Dermis blood vessel endothelial cell (primary cell): ENCODE measurements around the gene SYN1. TPM values are rescaled to one million over a fixed set of nuclear protein-coding genes. Genes with fewer than 3 reads are reported as not detected.
A peak's percentile ranks its signal among the peaks of the same experiment; 100 is the strongest.

Source experiments
- DNase-seq: peaks from one replicate; pipeline ENCODE4 v3.0.0; 2010
- total RNA-seq: library from RNA; depleted of rRNA; stranded (reverse); fragments of >200 nt; gene quantifications from 2 replicates; pipeline ENCODE4 v1.2.3, GENCODE V29; 2014

SYN1 gene
- total RNA-seq, 1 donor from 2014 or later: not detected

DNA sequence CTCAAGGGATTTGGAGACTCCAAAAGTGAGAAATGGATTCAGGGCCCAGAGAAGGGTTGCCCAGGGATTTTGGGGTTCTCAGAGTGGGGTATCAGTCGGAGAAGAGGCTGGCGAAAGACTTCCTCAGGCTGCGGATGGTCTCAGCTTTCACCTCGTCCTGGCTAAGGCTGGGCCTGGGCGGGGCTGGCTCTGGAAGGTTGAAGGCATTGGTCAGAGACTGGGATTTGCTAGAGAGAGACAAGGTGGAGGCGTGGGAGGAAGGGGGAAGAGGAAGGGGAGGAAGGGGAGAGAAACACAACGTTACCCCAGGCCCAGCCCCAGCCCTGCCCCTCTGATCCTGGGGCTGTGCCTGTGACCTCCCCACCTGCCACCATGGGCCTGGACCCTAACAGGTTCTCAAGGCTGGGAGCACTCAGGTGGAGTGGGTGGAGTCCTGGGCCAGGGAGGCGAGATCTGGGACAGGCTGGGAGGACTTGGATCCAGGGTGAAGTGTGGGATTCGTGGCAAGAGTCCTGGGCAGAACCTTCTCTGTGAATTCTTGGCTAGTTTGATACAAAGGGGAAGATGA, 46.8 kb downstream of the SYN1 start:
- DNase-seq: no peak

DNA sequence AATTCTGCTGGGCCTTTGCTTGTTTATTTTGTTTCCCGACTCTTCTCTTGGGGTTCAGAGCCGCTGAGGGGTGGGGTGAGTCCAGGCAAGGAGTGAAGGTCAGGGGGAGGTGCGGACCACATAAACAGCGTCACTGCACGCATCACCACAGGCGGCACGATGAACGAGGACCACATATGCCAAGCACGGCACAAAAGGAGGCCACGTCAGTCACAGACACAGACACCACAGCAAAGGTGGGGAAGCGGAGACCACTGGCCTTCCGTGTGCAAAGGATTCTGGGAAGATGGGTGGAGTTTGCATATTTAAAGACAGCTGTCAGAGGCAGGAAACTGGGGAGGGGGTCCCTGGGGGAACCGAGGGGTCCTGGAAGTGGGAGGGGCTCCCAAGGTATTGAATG, 47.8 kb downstream of the SYN1 start:
- DNase-seq: no peak

DNA sequence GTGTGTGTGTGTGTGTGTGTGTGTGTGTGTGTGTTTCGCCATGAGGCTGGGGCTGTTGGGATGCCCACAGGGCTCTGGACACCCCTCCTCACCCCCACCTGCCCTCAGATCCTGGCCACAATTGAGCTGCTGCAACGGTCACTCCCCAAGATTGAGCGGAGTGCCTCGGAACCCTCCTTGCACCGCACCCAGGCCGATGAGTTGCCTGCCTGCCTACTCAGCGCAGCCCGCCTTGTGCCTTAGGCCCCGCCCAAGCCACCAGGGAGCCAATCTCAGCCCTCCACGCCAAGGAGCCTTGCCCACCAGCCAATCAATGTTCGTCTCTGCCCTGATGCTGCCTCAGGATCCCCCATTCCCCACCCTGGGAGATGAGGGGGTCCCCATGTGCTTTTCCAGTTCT, 48.4 kb downstream of the SYN1 start:
- no peak for DNase-seq

DNA sequence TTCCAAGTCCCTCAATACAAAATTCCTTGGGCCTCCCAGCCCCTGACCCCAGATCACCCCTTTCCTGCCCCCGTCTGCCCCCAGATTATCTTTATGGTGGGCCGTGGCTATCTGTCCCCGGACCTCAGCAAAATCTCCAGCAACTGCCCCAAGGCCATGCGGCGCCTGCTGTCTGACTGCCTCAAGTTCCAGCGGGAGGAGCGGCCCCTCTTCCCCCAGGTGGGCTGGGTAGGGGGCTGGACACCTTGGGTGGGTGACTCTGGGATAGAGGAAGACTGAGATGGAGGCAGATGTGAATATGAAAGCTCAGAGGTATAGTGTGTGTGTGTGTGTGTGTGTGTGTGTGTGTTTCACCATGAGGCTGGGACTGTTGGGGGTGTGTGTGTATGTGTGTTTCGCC, 48.9 kb downstream of the SYN1 start:
- DNase-seq: no peak

DNA sequence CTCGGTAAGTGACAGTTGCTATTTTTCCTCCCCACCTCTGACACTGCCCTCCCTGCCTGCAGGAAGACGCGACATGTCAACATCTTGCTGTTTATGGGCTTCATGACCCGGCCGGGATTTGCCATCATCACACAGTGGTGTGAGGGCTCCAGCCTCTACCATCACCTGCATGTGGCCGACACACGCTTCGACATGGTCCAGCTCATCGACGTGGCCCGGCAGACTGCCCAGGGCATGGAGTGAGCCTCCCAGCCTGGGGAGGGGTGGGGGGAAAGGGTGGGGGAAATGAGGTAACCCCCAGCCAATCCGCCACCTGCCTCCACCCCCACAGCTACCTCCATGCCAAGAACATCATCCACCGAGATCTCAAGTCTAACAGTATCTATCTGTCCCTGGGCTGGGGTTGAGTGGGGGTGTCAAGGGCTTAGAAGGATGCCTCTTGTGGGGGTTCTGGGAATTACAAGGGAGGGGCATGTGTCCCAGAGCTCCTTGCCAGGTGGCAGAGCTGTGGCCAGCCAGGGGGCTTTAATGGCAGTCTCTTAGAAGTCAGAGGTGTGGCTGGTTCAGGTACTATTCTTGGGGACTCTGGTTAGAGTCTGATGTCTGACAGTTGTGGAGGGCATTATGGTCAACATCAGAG, 50.9 kb downstream of the SYN1 start:
- DNase-seq: peak; percentile 47

DNA sequence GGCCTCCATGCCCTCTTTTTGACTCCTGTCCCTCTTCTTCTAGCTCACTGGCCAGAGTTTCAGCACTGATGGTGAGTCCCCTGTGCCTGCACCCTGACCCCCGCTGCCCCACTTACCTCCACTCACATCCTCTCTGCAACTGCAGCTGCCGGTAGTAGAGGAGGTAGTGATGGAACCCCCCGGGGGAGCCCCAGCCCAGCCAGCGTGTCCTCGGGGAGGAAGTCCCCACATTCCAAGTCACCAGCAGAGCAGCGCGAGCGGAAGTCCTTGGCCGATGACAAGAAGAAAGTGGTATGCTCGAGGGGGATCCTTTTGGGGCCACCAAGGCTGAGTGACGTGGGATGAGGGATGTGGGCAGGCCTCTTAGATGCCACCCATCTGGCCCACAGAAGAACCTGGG, 52.8 kb downstream of the SYN1 start:
- DNase-seq: no peak

DNA sequence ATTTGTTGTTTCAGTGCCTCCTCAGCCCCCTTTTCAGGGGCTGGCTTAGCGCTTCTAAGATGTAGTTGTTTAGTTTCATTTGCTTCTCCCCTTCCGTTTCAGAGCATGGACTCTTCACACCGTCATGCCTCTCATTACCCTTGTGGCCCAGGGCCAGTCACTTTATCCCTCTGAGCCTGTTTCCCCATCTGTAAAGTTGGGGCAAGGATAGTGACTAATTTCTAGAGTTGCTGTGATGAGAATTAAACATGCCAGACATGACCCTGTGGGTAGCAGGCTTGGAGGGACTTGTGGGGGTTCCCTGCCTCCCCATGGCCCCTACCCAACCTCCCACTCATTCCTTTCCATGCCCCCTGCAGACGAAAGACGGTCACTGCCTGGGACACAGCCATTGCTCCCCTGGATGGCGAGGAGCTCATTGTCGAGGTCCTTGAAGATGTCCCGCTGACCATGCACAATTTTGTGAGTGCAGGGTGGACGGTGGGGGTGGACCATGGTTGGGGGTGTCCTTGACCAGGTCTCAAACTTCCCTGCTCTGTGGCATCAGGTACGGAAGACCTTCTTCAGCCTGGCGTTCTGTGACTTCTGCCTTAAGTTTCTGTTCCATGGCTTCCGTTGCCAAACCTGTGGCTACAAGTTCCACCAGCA, 55.1 kb downstream of the SYN1 start:
- no peak for DNase-seq

DNA sequence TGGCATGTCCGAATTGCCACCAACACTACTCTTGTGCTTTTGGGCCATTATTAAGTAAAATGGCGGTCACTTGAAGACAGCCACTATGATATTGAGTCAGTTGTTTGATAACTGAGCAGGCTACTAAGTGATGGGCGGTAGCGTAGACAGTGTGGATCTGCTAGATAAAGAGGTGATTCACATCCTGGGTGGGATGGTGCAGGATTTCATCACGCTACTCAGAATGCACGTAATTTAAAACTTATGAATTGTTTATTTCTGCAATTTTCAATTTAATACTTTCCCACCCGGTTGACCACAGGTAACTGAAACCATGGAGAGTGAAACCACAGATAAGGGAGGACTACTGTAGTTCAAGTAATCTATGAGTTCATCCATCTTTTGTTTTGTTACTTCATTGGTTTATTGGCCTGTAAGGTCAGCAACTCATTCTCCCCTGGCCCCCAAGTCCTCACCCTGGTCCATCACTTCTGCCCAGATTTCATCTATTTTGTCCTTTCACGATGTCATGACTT, 55.8 kb downstream of the SYN1 start:
- DNase-seq: no peak

DNA sequence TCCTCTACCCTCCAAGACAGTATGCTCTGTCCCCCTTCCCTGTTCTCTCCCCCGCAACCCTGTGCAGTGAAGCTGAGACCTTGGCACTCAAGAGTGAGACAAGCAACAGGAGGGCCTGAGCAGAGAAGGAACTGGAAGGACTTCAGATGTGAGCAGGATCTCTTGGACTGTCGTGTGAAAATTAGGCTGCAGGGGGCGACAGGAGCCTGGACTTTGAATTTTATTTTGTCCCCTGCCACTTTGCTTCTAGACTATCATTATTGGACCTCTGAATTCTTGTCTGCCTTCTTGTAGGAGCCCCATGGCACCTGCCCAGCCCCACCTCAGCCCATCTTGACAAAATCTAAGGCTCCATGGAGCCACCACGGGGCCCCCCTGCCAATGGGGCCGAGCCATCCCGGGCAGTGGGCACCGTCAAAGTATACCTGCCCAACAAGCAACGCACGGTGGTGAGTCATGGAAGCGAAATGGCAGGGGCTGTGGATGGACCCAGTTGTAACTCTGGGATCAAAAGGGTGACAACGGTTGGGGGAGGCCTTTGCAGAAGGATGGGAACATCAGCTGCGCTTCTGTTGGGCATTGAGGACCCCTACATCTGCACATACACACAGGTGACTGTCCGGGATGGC, 56.9 kb downstream of the SYN1 start:
- DNase-seq: peak; percentile 65

DNA sequence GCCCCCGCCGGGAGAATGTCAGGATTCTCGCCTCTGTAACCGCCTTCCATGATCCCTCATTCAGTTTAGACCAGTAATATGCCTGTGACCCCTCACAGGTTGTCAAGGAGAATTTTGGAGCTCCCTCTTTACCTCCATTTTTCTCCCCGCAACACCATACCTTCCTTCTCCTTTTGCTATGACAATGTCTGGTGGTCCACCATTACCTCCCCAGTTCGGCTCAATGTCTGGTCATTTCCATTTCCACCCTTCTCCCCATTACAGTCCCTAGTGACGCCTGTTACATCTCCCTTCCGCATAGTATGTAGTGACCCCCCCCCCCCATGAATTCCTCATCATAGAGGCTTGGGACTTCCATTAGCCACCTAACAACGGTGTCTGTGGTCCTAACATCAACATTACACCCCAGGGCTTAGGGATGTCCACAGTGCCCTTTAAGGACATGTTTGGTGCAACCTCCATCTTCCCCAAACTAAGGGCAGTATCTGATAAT, 58.0 kb downstream of the SYN1 start:
- no peak for DNase-seq

DNA sequence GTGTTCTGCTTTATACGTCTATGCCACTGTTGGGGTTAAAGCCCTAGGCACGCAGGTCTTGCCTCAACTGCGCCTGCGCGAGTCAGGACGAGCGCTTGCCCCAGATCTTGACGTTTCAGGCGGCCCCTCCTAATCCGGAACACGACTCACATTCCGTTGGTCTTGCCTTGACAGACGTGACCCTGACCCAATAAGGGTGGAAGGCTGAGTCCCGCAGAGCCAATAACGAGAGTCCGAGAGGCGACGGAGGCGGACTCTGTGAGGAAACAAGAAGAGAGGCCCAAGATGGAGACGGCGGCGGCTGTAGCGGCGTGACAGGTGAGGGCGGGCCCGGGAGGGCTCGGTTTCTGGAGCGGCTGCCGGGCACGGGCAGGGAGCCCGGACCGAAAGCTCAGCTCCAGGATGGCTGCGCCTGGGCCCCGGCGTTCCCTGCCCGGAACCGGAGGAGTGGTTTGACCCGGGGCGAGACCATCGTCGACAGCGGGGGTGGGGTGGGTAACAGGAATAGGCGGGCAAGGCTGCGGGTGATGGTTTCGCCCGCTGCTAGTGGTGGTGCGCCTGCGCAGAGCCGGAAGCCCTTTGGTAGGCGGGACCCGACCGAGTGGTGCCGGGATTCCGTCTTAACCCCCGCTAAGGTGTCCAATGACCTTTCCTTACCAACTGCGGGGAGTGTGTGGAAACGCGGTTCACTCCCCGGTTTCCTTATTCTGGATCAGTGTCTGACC, 58.6 kb downstream of the SYN1 start, which contains the start of gene ARAF:
Gene ARAF, plus strand, starts transcription at position 272 of the 725 bp plus-strand sequence. CDS start 1,763 bp downstream, outside the sequence.
- peak; percentile 99 for DNase-seq

DNA sequence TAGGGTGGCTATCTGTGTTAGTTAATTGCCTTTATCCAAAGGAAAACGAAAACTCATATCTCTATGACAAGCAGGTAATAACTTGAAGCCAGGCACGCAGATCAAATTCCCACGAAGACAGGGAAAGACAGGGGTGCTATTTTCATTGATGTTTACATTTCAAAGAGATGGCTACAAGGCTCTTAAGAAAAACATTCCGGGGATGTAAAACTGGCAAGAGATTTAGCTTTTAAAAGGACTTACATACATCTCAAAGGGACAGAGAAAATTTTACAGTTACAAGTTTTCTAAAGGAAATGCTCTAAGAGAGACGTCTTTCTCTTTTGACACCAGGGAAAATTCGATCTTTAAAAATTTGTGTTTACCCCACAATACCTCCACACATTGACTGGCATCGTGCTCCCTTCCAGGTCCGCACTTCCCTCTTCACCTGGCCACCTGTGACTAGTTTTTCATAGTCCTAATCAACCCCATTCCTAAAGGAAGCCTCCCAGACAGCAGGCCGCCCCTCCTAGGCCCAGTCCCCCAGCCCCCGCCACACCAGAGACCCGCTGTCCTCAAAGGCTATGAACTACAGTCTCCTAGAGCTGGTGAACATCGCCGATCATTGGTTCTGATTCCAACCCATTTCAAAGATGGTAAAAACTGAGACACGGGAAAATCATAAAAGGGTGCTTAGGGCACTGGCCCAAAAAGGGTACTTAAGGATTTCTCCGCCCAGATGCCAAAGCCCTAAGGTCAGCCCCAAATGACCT, 59.3 kb downstream of the SYN1 start:
- DNase-seq: no peak

DNA sequence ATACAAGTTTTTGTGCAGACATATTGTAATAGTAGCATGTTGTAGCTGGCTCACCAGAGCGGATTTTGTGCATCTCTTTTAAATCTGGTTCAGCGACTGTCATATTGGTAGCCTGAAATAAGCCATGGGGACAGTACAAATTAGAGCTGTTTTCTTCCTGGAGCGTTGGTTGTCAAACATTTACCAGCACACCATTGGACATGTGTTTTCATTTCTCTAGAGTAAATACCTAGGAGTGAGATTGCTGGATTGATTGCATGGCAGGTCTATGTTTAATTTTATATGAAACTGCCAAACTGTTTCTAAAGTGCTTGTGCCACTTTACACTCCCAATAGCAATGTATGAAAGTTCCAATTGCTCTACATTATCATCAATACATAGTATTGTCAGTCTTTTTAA, 61.2 kb downstream of the SYN1 start:
- no peak for DNase-seq

DNA sequence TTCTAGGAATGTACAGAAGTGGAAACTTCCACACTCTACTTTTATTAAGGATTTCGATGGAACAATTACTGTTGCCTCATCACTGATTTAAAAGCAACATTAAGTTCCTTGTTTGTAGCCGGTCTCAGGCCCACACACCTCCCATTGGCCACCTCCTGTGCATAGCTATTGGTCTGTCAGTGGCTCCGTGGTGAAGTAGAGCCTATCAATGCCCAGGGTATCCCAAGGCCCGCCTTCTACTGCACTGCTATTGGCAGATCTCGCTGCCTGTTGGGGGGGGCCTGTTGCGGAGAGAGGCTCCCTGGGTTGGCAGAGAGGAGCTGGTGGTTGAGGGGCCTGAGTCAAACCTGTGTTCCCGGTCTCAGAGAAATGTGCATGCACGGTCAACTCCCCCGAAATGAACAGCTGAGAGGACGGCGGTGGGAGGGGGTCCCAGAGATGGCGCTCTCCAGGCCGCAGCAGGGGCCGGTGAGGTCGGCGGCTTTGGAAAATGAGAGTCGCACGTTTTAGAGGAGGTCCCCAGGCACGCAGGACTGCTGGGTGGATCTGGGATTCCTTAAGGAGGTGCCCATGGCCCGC, 63.5 kb downstream of the SYN1 start:
- peak; percentile 93 for DNase-seq

DNA sequence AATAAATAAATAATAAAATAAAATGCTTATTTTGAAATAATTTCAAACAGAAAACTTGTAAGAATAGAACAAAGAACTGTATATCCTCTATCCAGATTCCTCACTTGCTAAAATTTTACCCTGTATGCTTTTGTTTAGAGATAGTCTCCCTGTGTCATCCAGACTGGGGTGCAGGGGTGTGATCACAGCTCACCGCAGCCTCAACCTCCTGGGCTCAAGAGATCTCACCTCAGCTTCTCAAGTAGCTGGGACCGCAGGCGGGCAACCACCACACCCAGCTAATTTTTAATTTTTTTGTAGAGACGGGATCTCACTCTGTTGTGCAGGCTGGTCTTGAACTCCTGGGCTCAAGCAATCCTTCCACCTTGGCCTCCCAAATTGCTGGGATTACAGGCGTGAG, 76.2 kb downstream of the SYN1 start:
- DNase-seq: no peak

DNA sequence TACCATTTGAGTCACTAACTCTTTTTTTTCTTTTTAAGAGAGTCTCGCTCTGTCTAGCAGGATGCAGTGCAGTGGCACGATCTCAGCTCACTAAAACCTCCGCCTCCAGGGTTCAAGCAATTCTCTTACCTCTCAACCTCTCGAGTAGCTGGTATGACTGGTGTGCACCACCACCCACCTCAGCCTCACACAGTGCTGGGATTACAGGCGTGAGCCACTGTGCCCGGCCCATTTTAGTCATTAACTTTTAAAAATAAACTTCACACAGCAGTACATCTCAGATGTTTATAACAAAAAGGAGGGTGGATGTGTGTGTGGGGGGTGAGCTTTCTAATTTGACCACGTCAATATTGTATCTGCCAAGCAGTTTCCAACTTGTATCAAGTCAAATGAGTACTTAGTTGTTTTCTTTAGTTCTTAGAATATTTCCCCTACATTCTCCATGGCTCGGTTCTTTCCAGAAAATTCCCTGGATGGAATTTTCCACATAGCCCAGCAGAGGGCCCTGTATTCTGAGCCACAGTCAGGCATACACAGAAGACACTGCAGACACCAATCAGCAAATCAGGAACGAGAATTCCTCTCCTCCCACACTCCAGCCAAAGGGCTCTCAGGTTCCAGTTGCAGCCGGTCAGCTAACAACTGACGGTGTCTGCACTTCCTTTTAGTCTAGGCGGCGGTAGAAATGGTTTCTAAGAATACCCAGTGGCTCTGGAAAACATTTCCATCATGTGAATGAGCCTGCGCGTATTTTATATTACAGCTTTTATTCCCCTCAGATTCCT, 78.7 kb downstream of the SYN1 start:
- DNase-seq: peak; percentile 92

DNA sequence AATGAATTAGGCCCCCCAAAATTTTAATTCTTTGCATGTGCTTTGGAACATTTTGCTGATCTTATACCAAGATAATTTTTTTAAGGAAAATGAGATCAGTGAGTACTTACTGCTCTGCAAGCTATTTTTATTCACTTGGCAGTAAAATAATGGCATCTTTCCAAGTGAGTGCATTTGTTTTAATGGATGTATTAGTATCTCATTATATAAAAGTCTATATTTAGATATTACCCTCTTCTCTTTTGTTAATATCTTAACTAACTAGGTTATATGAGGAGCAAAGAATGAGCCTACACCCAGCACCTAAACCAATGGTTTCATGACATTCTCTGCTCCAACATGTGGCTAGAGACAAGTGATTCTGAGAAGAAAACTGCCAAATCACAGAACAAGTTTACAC, 79.8 kb downstream of the SYN1 start:
- peak; percentile 19 for DNase-seq

DNA sequence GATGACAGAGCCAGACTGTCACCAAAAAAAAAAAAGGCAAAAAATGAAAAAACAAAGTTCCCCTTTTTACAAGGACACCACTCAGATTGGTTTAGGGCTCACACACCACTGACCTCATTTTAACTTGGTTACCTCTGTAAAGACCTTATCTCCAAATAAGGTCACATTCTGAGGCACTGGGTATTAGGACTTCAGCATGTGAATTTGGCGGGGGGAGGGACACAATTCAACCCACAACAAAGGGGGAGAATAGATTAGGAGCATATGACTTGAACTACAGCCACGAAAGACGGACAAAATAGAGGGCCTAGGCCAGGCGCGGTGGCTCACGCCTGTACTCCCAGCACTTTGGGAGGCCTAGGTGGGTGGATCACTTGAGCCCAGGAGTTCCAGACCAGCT, 89.6 kb downstream of the SYN1 start:
- no peak for DNase-seq

DNA sequence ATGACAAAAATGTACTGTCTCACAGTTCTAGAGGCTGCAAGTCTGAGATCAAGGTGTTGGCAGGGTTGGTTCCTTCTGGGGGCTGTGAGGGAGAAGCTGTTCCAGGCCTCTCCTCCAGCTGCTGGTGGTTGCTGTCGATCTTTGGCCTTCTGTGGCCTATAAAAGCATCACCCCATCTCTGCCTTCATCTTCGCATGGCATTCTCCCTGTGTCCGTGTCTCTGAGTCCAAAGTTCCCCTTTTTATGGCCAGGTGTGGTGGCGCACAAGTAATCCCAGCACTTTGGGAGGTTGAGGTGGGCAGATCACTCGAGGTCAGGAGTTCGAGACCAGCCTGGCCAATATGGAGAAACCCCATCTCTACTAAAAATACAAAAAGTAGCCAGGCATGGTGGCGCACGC, 90.1 kb downstream of the SYN1 start:
- DNase-seq: no peak

DNA sequence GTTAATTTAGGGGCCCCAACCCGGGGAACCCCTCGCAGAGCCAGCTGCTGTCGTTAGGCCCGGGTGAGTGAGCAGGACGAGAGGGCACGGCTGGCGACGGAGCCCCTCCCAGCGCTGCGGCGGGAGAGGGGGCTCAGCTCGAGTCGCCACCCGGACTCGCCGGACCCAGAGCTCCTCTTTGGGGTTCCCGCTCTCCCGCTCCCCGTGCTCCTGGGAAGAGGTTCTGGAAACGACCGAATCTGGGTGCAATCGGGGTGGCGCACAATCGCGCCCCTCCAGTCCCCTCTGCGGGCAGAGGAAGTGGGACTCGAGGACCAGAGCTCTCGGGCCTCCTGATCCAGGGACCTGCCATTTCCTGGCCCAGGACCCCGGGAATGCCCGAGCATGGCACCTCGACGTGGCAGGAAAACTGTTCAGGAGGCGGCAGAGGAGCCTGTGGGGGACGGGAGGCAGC, 95.9 kb downstream of the SYN1 start:
- no peak for DNase-seq

DNA sequence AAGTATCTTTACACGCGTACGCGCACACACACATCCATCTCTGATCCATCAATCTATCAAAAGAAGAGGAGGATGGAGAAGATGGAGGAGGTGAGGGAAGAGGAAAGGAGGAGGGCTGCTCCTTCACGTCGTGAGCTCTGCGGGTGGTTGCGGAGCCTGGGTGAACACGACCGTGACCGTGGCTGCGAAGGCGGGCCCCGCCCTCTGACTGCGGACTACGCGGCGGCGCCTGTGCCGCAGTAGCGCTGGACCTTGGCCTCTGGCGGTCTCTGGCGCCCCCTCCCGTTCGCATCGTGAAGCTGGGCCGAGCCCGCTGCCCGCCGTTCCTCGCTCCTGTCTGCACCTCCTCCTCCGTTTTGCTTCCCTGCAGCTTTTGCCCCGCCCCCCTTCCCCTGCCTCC, 96.4 kb downstream of the SYN1 start:
- DNase-seq: peak; percentile 80
